ENCODE measurements around the gene RHBDL3. TPM values are rescaled to one million over a fixed set of nuclear protein-coding genes. Genes with fewer than 3 reads are reported as not detected.

RHBDL3 gene
- total RNA-seq, 1 experiment from 2014 or later, result not detected

DNA sequence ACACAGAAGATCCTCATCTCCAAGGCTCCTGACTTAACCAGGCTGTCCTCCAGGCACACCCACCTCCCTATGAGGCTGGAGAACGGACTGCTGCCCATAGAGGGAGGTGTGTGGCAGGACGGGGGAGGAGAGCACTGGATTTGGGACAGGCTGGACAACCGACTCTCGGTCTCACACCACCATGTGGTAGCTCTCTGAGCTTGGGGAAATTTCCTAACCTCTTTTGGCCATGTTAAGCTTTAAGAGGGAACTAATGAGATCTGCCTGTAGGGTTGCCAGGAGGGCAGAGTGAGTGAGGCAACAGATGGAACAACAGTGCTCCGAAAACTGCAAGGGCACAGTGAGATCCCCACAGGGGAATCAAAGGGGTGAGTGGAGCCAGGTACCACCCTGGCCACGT is 32.7 kb downstream of the RHBDL3 start:
- Histone ChIP-seq H2AFZ (ENCODE audit: low read length) (no peak overlapping the region), H3K36me3 (ENCODE audit: low read depth, low read length) (no peaks in the 10 kb centered on the region), H3K9me3 (ENCODE audit: low read length) (no peaks in the 10 kb centered on the region), H3F3A (ENCODE audit: low read length, unreplicated experiment) (no peaks in the 10 kb centered on the region), H4K20me1 (ENCODE audit: low read length) (no peaks in the 10 kb centered on the region), H3K79me2 (ENCODE audit: low read length) (no peaks in the 10 kb centered on the region), H3K27me3 (ENCODE audit: low read length) (no peaks in the 10 kb centered on the region), H3K9ac (ENCODE audit: low read length) (no peak overlapping the region), H3K4me1 (ENCODE audit: insufficient read depth, low read length) (no peaks in the 10 kb centered on the region), H3K4me2 (ENCODE audit: low read length) (no peak overlapping the region), H3K9me2 (replicated peaks; ENCODE audit: low read length) (no peaks in the 10 kb centered on the region), H3K4me3 (ENCODE audit: low read length) (no peak overlapping the region), H3K27ac (ENCODE audit: low read length) (no peak overlapping the region)
- ATAC-seq, result no peak
- CTCF ChIA-PET, result no interaction called here
- POLR2A ChIA-PET (ENCODE audit: unreplicated experiment), result no interaction called here
- no peak for DNase-seq
- TF ChIP-seq EZH2 (IDR thresholded peaks at IDR 0.05; ENCODE audit: low read length, unreplicated experiment), result no peak
- TF ChIP-seq EZH2phosphoT487 (IDR thresholded peaks at IDR 0.05; ENCODE audit: borderline replicate concordance, low read length), result no peak
- TF ChIP-seq, protein P1, sequence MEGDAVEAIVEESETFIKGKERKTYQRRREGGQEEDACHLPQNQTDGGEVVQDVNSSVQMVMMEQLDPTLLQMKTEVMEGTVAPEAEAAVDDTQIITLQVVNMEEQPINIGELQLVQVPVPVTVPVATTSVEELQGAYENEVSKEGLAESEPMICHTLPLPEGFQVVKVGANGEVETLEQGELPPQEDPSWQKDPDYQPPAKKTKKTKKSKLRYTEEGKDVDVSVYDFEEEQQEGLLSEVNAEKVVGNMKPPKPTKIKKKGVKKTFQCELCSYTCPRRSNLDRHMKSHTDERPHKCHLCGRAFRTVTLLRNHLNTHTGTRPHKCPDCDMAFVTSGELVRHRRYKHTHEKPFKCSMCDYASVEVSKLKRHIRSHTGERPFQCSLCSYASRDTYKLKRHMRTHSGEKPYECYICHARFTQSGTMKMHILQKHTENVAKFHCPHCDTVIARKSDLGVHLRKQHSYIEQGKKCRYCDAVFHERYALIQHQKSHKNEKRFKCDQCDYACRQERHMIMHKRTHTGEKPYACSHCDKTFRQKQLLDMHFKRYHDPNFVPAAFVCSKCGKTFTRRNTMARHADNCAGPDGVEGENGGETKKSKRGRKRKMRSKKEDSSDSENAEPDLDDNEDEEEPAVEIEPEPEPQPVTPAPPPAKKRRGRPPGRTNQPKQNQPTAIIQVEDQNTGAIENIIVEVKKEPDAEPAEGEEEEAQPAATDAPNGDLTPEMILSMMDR (conservative IDR thresholded peaks at IDR 0.05; ENCODE audit: low read depth, low read length), result no peak
- intact Hi-C loops (cut with micrococcal nuclease), result no loop called here
- no TSS peak for BruUV-seq (replicated peaks)

GRCh38 chr17:32298721-32299579 is 33.3 kb downstream of the RHBDL3 start:
- Histone ChIP-seq H3K9ac (ENCODE audit: low read length) (no peak overlapping the region), H2AFZ (ENCODE audit: low read length) (no peak overlapping the region), H3K4me2 (ENCODE audit: low read length) (no peak overlapping the region), H3K9me3 (ENCODE audit: low read length) (no peaks in the 10 kb centered on the region), H3K36me3 (ENCODE audit: low read depth, low read length) (no peaks in the 10 kb centered on the region), H3K27ac (ENCODE audit: low read length) (no peak overlapping the region), H4K20me1 (ENCODE audit: low read length) (no peaks in the 10 kb centered on the region), H3K79me2 (ENCODE audit: low read length) (no peaks in the 10 kb centered on the region), H3F3A (ENCODE audit: low read length, unreplicated experiment) (no peaks in the 10 kb centered on the region), H3K9me2 (replicated peaks; ENCODE audit: low read length) (no peaks in the 10 kb centered on the region), H3K27me3 (ENCODE audit: low read length) (no peaks in the 10 kb centered on the region), H3K4me3 (ENCODE audit: low read length) (no peak overlapping the region), H3K4me1 (ENCODE audit: insufficient read depth, low read length) (no peaks in the 10 kb centered on the region)
- ChIA-PET POLR2A (ENCODE audit: unreplicated experiment) (no interaction called here), CTCF (no interaction called here)
- DNase-seq, result no peak
- intact Hi-C loops (cut with micrococcal nuclease), result no loop called here
- ATAC-seq, result no peak
- no peak for TF ChIP-seq EZH2 (IDR thresholded peaks at IDR 0.05; ENCODE audit: low read length, unreplicated experiment)
- TF ChIP-seq, protein P1 (conservative IDR thresholded peaks at IDR 0.05; ENCODE audit: low read depth, low read length), result no peak
- no peak for TF ChIP-seq EZH2phosphoT487 (IDR thresholded peaks at IDR 0.05; ENCODE audit: borderline replicate concordance, low read length)
- BruUV-seq (replicated peaks), result no TSS peak

DNA sequence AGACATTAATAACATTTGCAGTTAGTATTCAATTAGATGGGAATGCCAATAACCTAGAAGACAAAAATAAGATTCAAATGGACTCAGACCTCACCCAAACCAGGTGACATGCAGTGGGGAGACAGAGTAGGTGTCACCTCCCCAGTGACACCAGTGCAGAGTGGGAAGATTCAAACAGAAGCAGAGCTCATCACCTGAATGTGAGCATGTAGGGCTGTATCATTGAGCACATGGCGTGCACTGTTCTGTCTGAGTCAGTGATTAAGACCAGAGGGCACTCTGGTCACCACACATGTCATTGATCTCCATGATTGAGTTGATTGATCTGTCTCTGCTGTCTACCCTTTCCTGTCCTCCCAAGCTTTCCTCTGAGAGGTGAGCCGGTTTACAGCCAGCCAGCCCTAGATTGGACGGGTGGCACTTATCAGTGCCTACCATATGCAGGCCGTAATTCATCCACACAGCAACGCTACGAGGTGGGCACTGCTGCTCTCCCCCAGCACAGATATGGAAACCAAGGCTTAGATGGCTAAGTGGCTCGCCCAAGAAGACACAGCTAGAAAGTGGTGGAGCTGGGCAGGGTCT is 34.0 kb downstream of the RHBDL3 start:
- Histone ChIP-seq H3K9me2 (replicated peaks; ENCODE audit: low read length) (no peaks in the 10 kb centered on the region), H3K27me3 (ENCODE audit: low read length) (no peaks in the 10 kb centered on the region), H3K36me3 (ENCODE audit: low read depth, low read length) (no peaks in the 10 kb centered on the region), H3K4me2 (ENCODE audit: low read length) (no peak overlapping the region), H3K9me3 (ENCODE audit: low read length) (no peaks in the 10 kb centered on the region), H3K4me1 (ENCODE audit: insufficient read depth, low read length) (no peaks in the 10 kb centered on the region), H3F3A (ENCODE audit: low read length, unreplicated experiment) (no peaks in the 10 kb centered on the region), H4K20me1 (ENCODE audit: low read length) (no peaks in the 10 kb centered on the region), H3K27ac (ENCODE audit: low read length) (no peak overlapping the region), H3K9ac (ENCODE audit: low read length) (no peak overlapping the region), H3K4me3 (ENCODE audit: low read length) (no peak overlapping the region), H3K79me2 (ENCODE audit: low read length) (no peaks in the 10 kb centered on the region), H2AFZ (ENCODE audit: low read length) (no peak overlapping the region)
- no peak for TF ChIP-seq EZH2 (IDR thresholded peaks at IDR 0.05; ENCODE audit: low read length, unreplicated experiment)
- TF ChIP-seq, protein P1 (conservative IDR thresholded peaks at IDR 0.05; ENCODE audit: low read depth, low read length), result no peak
- TF ChIP-seq EZH2phosphoT487 (IDR thresholded peaks at IDR 0.05; ENCODE audit: borderline replicate concordance, low read length), result no peak
- ChIA-PET CTCF (no interaction called here), POLR2A (ENCODE audit: unreplicated experiment) (no interaction called here)
- no peak for ATAC-seq
- no peak for DNase-seq
- BruUV-seq (replicated peaks), result no TSS peak
- intact Hi-C loops (cut with micrococcal nuclease), result no loop called here
